HG02759 (cell line): Measurements from ENCODE around the gene NKX1-1.
"Not testable (repeated sequence)": the region's sequence is repeated elsewhere in the genome, so short reads cannot be mapped to it uniquely, and the experiment has no call there.

ENCODE experiments used
- ATAC-seq: cut with Tn5 transposase; IDR thresholded peaks from one replicate; pipeline ENCODE4 v1.9.1; 2021; ENCODE audit warnings: mild to moderate bottlenecking, moderate library complexity; ENCODE audit not compliant: unreplicated experiment

The NKX1-1 gene

DNA sequence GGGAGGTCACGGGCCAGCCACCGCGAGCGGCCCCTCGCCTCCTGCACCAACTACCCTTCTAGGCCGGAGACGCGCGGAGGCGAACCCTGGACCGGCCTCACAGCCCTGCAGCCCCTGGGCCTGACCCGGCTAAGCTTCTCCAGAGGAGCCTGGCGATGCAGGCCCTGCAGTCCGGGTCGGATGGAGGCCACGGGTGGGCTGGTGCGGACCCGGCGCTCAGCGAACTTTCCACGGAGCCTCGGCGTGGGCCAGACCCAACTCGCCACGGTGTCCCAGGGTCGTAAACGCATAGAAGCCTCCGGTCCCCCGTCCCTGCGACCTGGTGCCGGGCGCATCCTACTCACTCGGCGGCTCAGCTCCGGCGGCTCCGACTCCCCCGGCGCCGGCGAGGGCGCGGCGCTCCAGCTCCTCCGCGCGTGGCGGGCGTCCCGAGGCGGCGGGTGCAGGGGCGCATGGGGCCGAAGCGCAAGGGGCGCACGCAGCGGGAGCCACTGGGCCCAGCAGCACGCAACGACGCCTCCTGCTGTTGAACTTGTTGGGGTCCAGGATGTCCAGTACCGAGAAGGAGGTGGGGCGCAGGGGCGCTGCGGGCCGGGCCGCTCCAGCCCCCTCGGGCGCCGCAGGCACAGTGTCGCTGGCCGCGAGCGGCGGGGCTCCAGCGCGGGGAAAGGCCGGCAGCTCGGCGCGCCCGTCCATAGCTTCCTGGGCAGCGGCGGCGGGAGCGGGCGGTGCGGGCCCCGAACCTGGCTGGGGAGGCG, 427 bp downstream of the NKX1-1 start:
- no peak for ATAC-seq

DNA sequence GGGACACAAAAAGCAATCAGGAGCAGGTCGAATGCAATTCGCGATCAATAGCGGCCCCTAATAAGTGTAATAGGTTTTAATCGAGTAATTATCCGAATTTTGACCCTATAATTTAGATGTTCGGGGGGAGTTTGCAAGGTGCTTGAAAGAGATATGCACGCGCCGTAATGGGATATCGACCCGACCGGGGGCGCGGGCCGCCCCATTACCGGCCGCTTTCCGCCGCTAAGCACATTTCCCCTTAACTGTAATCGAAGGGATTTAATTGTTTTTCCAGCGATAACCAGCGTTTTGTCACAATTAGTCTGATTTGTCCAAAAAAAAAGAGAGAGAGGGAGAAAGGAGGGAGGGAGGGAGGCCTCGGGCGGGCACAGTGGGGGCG, 997 bp downstream of the NKX1-1 start:
- ATAC-seq, result no peak

DNA sequence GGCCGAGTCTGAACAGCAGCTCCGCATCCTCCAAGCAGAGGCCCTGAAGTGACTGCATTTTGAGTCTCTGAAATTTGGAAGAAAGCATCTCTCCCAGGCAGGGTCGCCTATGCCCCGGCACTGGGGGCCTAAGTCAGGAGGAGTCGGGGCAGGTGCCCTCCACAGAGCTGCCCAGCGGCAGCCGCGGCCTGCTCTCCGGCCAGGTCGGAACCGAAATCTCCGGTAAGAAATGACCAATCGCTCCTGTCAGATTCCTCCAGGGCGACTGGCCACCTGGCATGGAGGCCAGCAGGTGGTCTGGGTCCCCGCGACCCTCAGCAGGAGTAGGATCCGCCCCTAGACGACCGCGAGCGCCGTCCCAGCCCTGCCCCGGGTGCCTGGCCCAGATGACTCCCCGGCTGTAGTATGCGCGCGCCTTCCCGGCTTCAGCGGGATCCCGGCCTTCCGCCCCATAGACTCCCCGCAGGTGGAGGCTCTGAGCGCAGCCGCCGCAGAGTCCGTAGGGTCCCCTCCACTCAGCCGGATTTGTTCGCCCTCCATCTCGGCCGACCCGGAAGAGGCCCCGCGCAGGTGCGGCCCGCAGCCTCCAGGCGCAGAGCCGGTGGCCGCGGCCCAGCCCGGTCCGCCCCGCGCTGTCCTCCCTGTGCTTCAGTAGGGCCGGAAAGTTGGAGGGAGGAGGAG, 1.5 kb downstream of the NKX1-1 start:
- no peak for ATAC-seq

DNA sequence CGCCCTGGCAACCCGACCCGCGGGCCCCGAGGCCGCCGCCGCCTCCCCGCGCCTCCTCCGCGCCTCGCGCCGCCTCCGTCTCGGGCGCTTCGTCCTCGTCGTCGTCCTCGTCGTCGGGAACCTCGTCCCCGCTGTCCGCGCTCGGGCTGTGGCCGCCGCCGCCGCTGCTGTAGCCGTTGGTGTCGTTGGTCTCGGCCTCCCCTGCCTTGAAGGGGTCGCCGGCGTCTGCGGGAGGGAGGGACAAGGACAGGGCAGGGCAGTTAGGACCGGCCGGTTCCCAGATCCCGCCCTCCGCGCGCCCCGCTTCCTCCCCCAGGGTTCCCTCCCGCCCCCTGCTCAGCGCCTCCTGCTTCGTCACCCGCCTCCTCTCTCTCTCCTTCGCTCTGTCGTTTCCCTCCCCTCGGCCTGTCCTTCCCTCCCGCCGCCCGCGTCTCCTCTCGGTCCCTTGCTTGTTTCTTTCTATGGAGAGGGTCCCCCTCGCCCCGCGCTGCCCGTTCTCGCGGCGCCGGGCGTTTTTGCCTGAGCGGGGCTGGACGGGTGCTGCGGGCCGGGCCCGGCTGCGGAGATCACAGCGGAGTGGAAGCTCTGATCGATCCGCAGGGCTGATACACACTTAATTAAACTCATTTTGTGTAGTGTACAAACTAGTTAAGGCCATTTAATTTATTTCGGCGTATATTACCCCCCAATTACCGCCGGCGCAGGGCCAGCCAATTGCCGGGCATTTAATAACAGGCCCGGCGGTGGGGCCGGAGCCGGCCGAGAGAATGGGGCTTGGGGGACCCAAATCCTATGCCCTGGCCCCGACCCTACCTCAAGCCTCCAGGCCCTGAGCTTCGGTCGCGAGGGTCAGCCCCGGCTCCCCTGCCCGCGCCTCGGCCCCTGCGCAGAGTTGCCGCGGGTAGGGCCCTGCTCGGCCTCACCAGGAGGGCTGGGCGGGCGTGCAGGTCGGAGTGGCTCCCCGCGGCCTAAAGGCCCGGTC, 2.4 kb downstream of the NKX1-1 start:
- ATAC-seq, result no peak

DNA sequence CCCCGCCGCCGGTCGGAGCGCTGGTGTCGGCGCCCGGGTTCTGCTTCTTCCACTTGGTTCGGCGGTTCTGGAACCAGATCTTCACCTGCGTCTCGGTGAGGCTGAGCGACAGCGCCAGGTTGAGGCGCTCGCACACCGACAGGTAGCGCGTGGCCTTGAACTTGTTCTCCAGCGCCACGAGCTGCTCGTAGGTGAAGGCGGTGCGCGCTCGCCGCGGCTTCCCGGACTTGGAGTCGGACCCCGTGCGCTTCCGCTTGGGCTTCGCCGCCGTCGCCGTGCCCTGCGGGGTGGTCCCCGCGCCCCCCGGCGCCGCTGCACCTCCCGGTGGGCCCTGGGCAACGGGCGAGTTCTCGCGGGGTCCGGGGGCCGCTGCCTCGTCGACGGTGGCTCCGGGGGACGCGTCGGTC, 3.1 kb downstream of the NKX1-1 start:
- ATAC-seq, result no peak

DNA sequence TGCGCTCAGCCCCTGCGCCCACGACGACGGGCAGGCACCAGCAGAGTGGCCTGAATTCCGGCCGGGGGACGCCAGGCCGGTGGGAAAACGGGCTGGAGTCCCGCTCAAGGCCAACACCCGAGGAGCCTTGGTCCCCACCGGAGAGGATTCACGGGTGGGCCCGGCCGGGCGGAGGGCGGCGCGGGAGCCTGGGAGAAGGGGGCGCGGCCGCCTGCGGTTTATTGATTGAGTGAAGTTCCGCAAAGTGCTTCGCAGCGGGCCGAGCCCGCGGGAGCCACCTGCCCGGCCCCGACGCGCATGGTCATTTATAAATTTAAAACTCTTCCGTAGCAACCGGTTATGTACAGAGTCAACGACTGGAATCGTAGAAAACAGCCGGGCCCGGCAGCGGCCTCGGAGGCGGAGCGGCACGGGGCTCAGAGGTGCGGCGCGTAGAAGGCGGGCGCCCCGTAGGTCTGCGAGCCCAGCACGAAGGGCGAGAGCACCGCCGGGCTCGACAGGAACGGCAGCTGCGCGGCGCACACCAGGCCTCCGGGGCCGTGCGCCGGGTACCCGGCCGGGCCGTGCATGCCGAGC, 3.6 kb downstream of the NKX1-1 start:
- ATAC-seq, result no peak

DNA sequence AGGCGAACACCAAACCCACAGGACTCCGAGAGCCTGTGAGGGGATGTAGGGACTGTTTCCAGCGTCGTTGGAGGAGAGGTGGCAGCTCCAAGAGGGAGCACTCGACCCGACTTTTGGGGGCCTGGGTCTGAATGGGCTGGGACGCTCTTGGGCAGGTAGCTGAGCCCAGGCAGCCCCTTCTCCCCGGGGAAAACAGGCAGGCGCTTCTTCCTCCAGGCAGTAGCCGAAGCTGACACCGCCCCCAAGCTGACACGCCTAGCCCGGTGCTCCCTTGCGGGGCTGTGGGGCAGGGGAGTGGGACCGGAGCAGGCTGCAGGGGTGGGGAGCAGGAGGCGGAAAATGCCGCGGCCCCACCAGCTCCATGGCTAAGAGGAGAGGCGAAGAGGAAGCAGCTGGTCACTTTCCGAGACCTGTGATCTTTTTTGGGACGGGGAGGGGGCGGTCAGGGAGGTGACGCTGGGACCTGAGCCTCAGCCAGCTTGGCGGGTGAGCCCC, 4.2 kb downstream of the NKX1-1 start:
- ATAC-seq, result no peak

DNA sequence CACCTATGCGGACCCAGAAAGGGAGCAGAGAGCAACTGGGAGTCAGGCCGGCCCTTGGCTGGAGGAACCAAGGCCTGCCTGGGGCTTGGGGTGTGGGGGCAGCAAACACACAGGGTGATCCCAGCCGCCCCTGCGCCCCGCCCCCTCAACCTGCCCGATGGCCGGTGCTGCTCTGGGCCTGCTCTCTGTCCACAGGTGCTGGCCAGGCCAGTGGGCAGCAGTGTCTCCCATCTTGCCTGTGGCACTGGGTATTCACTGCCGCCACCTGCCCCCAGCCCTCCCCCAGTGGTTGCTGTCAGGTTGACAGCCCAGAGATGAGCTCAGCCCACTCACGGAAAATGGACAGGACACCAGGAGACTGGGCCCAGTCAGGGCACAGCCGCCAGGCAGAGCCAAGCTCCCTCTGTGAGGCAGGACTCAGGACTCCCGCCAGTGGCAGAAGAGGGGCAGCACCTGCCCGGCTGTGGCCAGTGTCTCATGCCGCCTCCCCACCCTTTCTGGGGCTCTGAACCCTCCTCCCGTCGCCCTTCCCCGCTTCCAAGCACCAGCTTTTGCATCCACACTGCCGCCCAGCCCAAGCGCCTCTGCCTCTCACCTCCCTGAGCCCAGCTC, 4.7 kb downstream of the NKX1-1 start:
- ATAC-seq, result no peak

DNA sequence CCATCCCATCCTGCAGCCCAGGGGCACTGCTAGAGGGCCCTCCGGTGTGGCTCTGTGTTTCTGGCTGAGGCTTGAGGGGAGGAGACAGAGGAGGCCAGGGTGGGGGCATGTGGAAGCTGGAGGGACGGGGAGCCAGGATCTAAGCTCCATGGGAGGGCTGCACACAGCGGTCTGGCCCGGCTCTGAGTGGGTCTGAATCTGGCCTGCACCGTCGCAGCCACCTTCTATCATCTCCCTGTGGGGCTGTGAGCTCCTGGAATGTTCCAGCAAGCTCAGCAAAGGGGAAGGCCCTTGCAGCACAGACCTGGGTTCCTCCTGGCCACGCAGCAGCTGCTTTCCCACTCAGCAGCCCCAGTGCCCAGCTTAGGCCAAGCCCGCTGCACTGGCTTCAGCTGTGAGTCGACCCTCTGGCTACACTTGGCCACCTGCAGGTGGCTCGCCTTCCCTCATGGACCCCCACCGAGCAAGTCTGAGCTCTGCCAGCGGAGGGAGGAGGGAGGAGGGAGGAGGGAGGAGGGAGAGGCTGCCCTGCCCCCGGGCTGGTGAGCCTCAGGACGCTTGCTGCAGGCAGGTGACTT, 5.3 kb downstream of the NKX1-1 start:
- ATAC-seq, result no peak

DNA sequence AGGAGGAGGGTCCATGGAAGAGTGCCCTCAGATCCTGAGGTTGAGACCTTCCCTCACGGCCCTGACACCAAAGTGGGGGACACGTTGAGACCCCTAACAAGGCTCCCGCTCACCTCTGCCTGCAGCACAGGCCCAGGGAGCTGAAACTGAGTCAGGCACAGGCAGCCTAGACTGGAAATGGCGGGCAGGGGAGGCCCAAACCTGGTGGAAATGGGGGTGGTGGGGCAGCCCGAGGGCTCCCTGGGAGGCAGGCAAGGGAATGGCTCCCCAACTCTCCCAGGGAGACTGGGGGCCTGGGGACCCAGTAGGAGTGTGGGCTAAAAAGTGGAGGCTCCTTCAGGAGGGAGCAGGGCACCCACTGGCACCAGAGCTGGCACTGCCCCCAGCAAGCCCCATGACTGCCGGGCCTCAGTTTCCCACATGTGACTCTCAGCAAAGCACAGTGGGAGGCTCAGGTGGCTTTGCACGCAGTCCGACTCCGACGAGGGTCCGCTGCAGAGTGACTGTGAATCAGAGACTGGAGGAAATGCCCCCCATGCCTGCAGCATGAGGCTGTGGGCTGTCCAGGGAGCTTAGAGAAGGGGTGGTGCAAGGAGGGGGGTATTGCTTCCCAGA, 5.9 kb downstream of the NKX1-1 start:
- no peak for ATAC-seq

DNA sequence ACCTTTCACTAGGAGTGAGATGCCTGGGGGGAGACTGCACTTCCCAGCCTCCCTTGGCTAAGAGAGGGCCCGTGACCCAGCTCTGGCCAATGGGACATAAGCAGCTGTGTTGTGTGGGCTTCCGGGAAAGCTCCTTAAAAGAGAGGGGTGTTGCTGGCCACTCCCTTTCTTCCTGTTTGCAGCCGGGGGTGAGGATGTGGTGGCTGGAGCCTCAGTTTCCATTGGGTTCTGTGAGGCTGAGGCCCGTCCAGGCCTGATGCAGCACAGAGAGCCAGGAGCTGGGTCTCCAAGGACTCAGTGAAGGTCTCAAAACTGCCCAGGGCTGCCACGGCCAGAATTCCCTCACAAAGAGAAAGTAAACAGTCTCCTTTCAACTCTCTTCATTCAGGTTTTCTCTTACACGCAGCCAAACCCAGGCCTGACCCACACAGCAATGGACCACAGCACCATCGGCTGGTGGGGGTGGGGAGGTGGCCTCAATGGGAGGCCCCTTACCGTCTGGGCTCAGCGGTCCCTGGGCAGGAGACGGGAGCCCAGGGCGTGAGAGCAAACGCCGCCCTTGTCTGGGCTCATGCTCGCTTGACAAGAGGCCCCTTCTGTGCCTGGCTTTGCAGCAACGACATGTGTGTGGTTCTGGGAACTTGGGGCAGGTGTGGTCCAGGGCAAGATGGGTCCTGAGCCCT, 6.6 kb downstream of the NKX1-1 start:
- ATAC-seq, result no peak

DNA sequence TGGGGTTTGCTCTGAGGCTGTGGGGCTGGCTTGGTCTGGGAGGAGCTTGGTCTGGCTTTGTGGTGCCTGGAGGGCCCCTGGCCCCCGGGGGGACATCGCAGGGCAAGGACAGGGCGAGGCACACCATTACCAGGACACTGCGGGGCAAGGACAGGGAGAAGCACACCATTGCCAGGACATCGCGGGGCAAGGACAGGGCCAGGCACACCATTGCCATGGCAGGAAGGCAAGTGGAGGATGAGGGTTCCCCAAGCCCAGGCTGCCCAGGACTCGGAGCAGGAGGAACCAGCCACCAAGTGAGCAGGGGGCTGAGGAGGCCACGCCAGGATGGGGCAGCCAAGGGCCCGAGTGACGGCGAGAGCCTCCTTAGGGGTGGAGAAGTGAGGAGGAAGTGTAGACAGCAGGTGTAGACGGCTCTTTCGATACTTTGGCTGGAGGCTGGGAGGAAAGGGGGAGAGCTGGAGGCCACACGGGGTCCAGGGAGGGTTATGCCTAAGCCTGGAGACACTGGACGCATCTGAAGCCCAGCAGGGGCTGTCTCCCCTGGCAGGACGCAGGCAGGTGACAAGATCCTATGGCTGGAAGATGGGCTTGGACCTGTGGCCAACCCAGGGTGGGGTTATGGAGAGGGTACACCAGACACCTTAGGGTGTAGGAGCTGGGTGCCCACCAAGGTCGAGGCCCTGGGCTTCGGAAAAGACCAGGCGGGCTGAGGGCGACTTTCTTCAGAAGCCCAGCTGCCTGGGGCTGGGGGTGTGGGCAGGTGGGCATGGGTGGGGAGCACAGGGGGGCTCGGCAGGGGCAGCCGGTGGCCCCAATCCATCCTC, 7.3 kb downstream of the NKX1-1 start:
- no peak for ATAC-seq

DNA sequence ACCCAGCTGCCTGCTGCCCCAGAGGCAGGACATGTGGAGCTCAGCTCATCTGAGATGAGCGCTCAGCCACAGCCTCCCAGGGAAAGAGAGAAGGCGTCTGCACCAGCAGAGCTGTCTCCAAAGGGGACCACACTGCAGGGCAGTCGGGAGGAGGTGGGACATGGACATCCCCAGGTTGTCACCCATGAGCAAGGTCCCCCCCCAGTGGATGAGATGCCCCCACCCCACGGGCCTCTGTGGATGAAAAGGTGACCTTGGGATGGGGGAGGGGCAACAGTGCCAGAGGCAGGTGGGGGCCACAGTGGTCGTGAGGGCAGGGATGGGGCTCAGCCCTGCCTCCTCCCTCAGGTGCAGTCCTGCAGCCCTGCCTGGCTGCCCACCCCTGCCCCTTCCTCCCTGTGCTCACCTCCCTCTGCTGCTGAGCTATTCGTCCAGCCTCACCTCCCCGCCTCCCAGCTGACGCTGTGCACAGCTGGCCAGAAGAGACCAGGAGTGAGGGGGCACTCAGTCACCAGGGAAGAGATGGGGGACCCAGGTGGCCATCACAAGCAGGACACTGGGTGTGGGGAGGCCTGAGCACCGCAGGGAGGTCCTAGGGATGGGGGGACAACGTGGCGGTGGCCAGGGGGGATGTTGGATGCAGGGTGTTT, 9.3 kb downstream of the NKX1-1 start:
- ATAC-seq, result no peak

DNA sequence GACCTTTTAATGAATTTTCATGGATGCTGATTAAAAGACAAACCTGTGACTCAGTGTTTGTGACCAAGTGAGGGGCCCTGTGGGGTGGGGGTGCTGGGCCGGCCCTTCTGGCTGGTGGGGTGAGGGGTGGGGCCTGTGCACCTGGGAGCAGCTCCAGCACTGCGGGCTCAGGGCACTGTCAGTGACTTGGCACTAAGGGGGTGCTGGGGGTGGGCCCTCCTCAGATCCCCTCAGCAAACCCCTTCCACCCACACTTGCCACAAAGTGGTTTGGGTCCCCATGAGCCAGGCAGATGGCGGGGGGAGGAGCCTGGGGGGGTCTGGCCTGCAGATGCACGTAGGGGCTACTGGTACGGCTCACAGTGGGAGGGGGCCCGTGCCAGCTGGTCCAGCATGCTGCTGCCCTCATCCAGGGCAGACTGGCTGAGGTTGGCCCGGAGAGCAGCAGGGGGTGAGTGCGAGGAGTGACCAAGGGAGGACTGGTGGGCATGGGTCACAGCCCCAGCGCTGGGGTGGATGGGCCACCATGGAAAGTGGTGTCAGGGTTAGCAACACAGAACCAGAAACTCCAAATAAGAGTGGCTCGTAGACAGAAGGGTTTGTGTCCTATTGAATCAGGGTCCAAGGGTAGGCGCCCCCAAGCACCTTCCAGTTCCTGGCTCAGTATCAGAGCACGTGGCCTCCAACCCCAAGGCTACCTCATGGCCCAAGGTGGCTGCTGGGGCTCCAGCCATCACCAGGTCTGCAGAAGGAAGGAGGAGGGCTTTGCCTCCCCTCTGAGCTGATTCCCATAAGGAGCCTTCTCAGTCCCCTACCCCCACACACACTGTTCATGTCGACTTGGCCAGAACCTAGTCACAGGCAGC, 10.1 kb downstream of the NKX1-1 start:
- no peak for ATAC-seq

DNA sequence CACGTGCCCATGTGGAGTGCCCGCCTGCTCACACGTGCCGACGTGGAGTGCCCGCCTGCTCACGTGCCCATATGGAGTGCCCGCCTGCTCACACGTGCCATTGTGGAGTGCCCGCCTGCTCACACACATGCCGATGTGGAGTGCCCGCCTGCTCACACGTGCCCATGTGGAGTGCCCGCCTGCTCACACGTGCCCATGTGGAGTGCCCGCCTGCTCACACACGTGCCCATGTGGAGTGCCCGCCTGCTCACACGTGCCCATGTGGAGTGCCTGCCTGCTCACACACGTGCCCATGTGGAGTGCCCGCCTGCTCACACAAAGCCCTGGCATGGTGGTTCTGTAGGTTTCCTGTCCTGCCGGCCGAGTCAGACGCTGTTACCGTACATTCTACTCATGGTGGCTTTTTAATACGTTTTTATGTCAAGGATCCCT, 10.8 kb downstream of the NKX1-1 start:
- ATAC-seq, result not testable (repeated sequence)

DNA sequence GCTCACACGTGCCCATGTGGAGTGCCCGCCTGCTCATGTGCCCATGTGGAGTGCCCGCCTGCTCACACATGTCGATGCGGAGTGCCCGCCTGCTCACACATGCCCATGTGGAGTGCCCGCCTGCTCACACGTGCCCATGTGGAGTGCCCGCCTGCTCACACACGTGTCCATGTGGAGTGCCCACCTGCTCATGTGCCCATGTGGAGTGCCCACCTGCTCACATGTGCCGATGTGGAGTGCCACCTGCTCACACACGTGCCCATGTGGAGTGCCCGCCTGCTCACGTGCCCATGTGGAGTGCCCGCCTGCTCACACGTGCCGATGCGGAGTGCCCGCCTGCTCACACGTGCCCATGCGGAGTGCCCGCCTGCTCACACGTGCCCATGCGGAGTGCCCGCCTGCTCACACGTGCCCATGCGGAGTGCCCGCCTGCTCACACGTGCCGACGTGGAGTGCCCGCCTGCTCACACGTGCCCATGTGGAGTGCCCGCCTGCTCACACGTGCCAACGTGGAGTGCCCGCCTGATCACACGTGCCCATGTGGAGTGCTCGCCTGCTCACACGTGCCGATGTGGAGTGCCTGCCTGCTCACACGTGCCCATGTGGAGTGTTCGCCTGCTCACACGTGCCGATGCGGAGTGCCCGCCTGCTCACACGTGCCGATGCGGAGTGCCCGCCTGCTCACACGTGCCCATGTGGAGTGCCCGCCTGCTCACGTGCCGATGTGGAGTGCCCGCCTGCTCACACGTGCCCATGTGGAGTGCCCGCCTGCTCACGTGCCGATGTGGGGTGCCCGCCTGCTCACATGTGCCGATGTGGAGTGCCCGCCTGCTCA, 11.5 kb downstream of the NKX1-1 start:
- ATAC-seq, result not testable (repeated sequence)
